Measurements from ENCODE around the gene NLRC5.

The NLRC5 gene

DNA sequence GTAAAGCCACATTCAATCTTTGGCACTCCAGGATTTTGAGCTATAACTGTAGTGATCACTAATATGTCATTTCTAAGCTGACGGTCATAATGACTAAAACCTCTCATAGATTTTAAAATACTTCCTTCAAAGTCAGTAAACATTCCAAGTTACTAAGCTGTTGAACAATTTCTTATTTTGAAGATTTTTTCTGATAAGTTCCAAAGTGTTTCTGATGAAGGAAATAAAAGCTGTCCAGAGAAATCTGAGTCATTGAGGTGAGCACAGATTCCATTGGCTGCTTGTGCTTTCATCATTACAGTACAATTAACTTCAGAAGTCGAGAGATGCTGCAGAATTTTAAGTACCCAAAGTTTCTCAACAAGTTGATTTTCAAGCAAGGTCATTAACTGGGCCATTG is 23.9 kb downstream of the NLRC5 start:
- H3K9me3 Mint-ChIP-seq: peaks cover 2% of the 10 kb centered on the region
- H3K27me3 Mint-ChIP-seq: no peaks in the 10 kb centered on the region
- DNase-seq: no peak
- H3K27ac Mint-ChIP-seq: peak overlapping the region; percentile 97
- H3K4me1 Mint-ChIP-seq (ENCODE audit: low read depth): peaks cover 88% of the 10 kb centered on the region
- peak overlapping the region; percentile 51 for H3K4me3 Mint-ChIP-seq
- peaks cover 72% of the 10 kb centered on the region for H3K36me3 Mint-ChIP-seq (ENCODE audit: low read depth)

- Mint-ChIP-seq H3K27ac (peak overlapping the region; percentile 97), H3K4me1 (ENCODE audit: low read depth) (peaks cover 90% of the 10 kb centered on the region), H3K27me3 (no peaks in the 10 kb centered on the region), H3K9me3 (peaks cover 2% of the 10 kb centered on the region), H3K4me3 (peak overlapping the region; percentile 51), H3K36me3 (ENCODE audit: low read depth) (peaks cover 75% of the 10 kb centered on the region)
- peak; percentile 25 for DNase-seq
These were observed 24.5 kb downstream of the NLRC5 start for GRCh38 chr16:57013902-57014301.

DNA sequence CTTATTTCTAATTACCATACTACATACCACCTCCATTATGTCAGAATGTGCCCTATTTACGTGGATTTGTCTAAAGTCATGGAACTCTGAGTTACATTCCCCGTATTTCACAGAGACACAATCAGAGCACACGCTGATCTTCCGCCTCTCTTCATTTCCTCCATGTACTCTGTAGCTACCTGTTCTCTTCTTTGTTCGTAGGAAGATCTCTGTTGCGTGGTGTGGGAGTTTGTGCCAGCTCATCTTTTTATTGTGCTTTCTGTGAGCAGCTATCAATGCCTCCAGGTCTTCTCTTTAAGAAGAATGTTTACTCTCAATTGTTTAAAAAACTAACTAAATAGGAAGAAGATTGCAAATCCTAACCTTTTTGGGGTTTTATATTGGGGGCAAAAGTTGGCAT is 26.9 kb downstream of the NLRC5 start:
- H3K4me1 Mint-ChIP-seq (ENCODE audit: low read depth): peaks cover 86% of the 10 kb centered on the region
- peak overlapping the region; percentile 85 for H3K27ac Mint-ChIP-seq
- peaks cover 2% of the 10 kb centered on the region for H3K9me3 Mint-ChIP-seq
- peak; percentile 28 for DNase-seq
- peaks cover 82% of the 10 kb centered on the region for H3K36me3 Mint-ChIP-seq (ENCODE audit: low read depth)
- peak overlapping the region; percentile 18 for H3K4me3 Mint-ChIP-seq
- no peaks in the 10 kb centered on the region for H3K27me3 Mint-ChIP-seq

- Mint-ChIP-seq H3K4me3 (no peak overlapping the region), H3K36me3 (ENCODE audit: low read depth) (peaks cover 84% of the 10 kb centered on the region), H3K9me3 (peaks cover 2% of the 10 kb centered on the region), H3K27me3 (no peaks in the 10 kb centered on the region), H3K4me1 (ENCODE audit: low read depth) (peaks cover 87% of the 10 kb centered on the region), H3K27ac (peak overlapping the region; percentile 85)
- DNase-seq: peak; percentile 31
These were observed 27.5 kb downstream of the NLRC5 start for GRCh38 chr16:57016831-57017230.

GRCh38 chr16:57017251-57017650 is 27.9 kb downstream of the NLRC5 start:
- Mint-ChIP-seq H3K27ac (peak overlapping the region; percentile 85), H3K36me3 (ENCODE audit: low read depth) (peaks cover 84% of the 10 kb centered on the region), H3K4me3 (no peak overlapping the region), H3K9me3 (peaks cover 2% of the 10 kb centered on the region), H3K4me1 (ENCODE audit: low read depth) (peaks cover 87% of the 10 kb centered on the region), H3K27me3 (no peaks in the 10 kb centered on the region)
- DNase-seq: no peak

- Mint-ChIP-seq H3K4me3 (no peak overlapping the region), H3K9me3 (peaks cover 2% of the 10 kb centered on the region), H3K4me1 (ENCODE audit: low read depth) (peaks cover 86% of the 10 kb centered on the region), H3K36me3 (ENCODE audit: low read depth) (peaks cover 91% of the 10 kb centered on the region), H3K27me3 (no peaks in the 10 kb centered on the region), H3K27ac (peak overlapping the region; percentile 4)
- DNase-seq: no peak
These were observed 30.4 kb downstream of the NLRC5 start for GRCh38 chr16:57019746-57020145.

- H3K36me3 Mint-ChIP-seq (ENCODE audit: low read depth): peaks cover 94% of the 10 kb centered on the region
- peak; percentile 27 for DNase-seq
- no peaks in the 10 kb centered on the region for H3K27me3 Mint-ChIP-seq
- peaks cover 88% of the 10 kb centered on the region for H3K4me1 Mint-ChIP-seq (ENCODE audit: low read depth)
- H3K27ac Mint-ChIP-seq: peak overlapping the region; percentile 67
- peaks cover 2% of the 10 kb centered on the region for H3K9me3 Mint-ChIP-seq
- no peak overlapping the region for H3K4me3 Mint-ChIP-seq
These were observed 31.3 kb downstream of the NLRC5 start for GRCh38 chr16:57020651-57021050.

- Mint-ChIP-seq H3K36me3 (ENCODE audit: low read depth) (peaks cover 98% of the 10 kb centered on the region), H3K27me3 (no peaks in the 10 kb centered on the region), H3K9me3 (peaks cover 2% of the 10 kb centered on the region), H3K4me3 (no peak overlapping the region), H3K4me1 (ENCODE audit: low read depth) (peaks cover 90% of the 10 kb centered on the region), H3K27ac (peak overlapping the region; percentile 91)
- peak; percentile 26 for DNase-seq
These were observed 32.4 kb downstream of the NLRC5 start for GRCh38 chr16:57021757-57022156.

DNA sequence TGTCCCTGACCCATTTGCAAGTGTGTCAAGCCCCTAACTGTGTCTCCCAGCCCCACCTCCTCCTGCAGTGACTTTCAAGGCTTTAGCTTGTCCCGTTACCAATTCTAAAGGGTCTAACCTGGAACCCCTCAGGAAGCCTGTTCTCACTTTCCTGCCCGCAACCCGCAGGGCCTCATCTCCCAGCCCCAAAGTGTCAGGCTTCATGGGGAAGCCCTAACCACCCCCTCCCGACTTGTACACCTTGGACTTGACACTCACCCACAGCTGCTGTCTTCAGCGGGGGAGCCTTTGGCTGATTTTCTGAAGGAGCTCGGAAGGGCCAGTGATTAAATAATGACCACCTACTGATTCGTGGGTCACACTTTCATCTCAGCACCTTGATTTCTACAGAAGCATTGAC is 33.1 kb downstream of the NLRC5 start:
- H3K36me3 Mint-ChIP-seq (ENCODE audit: low read depth): peaks cover 98% of the 10 kb centered on the region

GRCh38 chr16:57023541-57024249 is 34.3 kb downstream of the NLRC5 start:
- Mint-ChIP-seq H3K36me3 (ENCODE audit: low read depth) (peaks cover 98% of the 10 kb centered on the region), H3K27ac (peak overlapping the region; percentile 91), H3K4me3 (peak overlapping the region; percentile 46), H3K4me1 (ENCODE audit: low read depth) (peaks cover 91% of the 10 kb centered on the region), H3K27me3 (no peaks in the 10 kb centered on the region), H3K9me3 (no peaks in the 10 kb centered on the region)
- peak; percentile 78 for DNase-seq

More for the DNA sequence above, 33.1 kb downstream of the NLRC5 start:
- H3K4me3 Mint-ChIP-seq: no peak overlapping the region
- peak; percentile 36 for DNase-seq
- no peaks in the 10 kb centered on the region for H3K27me3 Mint-ChIP-seq
- peak overlapping the region; percentile 91 for H3K27ac Mint-ChIP-seq
- H3K4me1 Mint-ChIP-seq (ENCODE audit: low read depth): peaks cover 90% of the 10 kb centered on the region
- no peaks in the 10 kb centered on the region for H3K9me3 Mint-ChIP-seq

DNA sequence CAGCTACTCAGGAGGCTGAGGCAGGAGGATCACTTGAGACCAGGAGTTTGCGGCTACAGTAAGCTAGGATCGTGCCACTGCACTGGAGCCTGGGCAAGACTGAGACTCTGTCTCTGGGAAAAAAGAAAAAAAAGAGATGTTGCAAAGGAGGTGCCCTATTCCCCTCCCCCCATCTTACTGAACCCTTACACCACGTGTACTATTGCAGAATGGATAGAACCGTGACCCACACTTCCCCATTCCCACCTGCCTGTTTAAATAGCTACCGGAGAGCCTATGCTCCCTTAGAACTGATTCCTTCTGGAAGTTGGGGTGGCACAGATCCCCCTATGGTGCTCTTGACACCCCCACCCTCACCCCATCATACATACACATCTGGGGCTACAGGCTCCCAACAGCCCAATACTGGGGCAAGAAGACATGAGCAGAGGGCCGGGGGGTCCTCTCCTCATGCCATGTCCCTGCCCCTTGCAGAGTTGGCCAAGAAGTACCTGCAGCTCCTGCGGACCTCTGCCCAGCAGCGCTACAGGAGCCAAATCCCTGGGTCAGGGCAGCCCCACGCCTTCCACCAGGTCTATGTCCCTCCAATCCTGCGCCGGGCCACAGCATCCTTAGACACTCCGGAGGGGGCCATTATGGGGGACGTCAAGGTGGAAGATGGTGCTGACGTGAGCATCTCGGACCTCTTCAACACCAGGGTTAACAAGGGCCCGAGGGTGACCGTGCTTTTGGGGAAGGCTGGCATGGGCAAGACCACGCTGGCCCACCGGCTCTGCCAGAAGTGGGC is 35.7 kb downstream of the NLRC5 start:
- no peaks in the 10 kb centered on the region for H3K9me3 Mint-ChIP-seq
- no peaks in the 10 kb centered on the region for H3K27me3 Mint-ChIP-seq
- peaks cover 98% of the 10 kb centered on the region for H3K36me3 Mint-ChIP-seq (ENCODE audit: low read depth)
- H3K4me3 Mint-ChIP-seq: no peak overlapping the region
- peak overlapping the region; percentile 74 for H3K27ac Mint-ChIP-seq
- H3K4me1 Mint-ChIP-seq (ENCODE audit: low read depth): peaks cover 94% of the 10 kb centered on the region
- no peak for DNase-seq

- Mint-ChIP-seq H3K4me3 (no peak overlapping the region), H3K9me3 (no peaks in the 10 kb centered on the region), H3K36me3 (ENCODE audit: low read depth) (peaks cover 100% of the 10 kb centered on the region), H3K27ac (peak overlapping the region; percentile 68), H3K27me3 (no peaks in the 10 kb centered on the region), H3K4me1 (ENCODE audit: low read depth) (peaks cover 94% of the 10 kb centered on the region)
- DNase-seq: peak; percentile 33
These were observed 36.8 kb downstream of the NLRC5 start for GRCh38 chr16:57025941-57026777.

- Mint-ChIP-seq H3K36me3 (ENCODE audit: low read depth) (peaks cover 100% of the 10 kb centered on the region), H3K4me1 (ENCODE audit: low read depth) (peaks cover 94% of the 10 kb centered on the region), H3K4me3 (no peak overlapping the region), H3K27me3 (no peaks in the 10 kb centered on the region), H3K9me3 (no peaks in the 10 kb centered on the region), H3K27ac (peak overlapping the region; percentile 77)
- no peak for DNase-seq
These were observed 37.4 kb downstream of the NLRC5 start for GRCh38 chr16:57026778-57027062.

- Mint-ChIP-seq H3K4me3 (no peak overlapping the region), H3K27ac (peak overlapping the region; percentile 77), H3K9me3 (no peaks in the 10 kb centered on the region), H3K4me1 (ENCODE audit: low read depth) (peaks cover 91% of the 10 kb centered on the region), H3K27me3 (no peaks in the 10 kb centered on the region), H3K36me3 (ENCODE audit: low read depth) (peaks cover 100% of the 10 kb centered on the region)
- no peak for DNase-seq
These were observed 37.7 kb downstream of the NLRC5 start for GRCh38 chr16:57027067-57027466.

All from activated T-cell treated with anti-CD3 and anti-CD28 coated beads, Interleukin-2, amount 50 U/mL, for 24 hours (primary cell).